K562 (cell line): ENCODE results near the gene COL4A2. TPM values are rescaled to one million over a fixed set of nuclear protein-coding genes. Genes with fewer than 3 reads are reported as not detected.

Experiments used
- ATAC-seq: fragments of 200-7000 bp; cut with Tn5 transposase; 3 replicates; pipeline ENCODE4 v1.9.1; 2020; ENCODE audit warnings: moderate library complexity
- BruUV-seq: library from RNA; stranded (reverse); fragments of 400-500 nt; replicated peaks from 2 replicates; lab custom pipeline; 2021; lab: Mats Ljungman, UMichigan
- CTCF ChIA-PET: fragments of 300-600 bp; formaldehyde crosslinking; extraction: SDS; loops from one replicate; lab custom pipeline; 2021; ENCODE audit warnings: low intra/inter-chr PET ratio; lab: Yijun Ruan, JAX
- POLR2A ChIA-PET: fragments of 300-600, 350-650 bp; sonication (Branson Sonifier 250); formaldehyde crosslinking; extraction: SDS; loops from one replicate; lab custom pipeline; 2021; ENCODE audit warnings: antibody characterized with exemption, inconsistent platforms; lab: Yijun Ruan, JAX
- DNase-seq, 4 experiments: peaks; one replicate each; pipeline versions ENCODE4 v3.0.0 to v3.0.0-alpha.2; 2011 to 2018; ENCODE audit warnings: low spot score in 3 of 4, mixed read lengths in 3 of 4; ENCODE audit errors: extremely low read depth in 1 of 4
- FAIRE-seq: peaks from 2 replicates; lab custom pipeline; 2011; peaks lifted over from hg19 to GRCh38; lab: Jason Lieb, UNC
- H2AFZ ChIP-seq: 2 replicates; pipeline ENCODE4 v1.6.0; 2011; ENCODE audit warnings: low read depth, low read length, control low read depth, inconsistent platforms
- H3K27ac ChIP-seq: fragments of 200-600 bp; 3 replicates; pipeline ENCODE4 v1.8.0; 2011; ENCODE audit warnings: low read depth, mild to moderate bottlenecking, control low read depth, inconsistent platforms, low read length, moderate library complexity, mixed read lengths; ENCODE audit errors: extremely low read depth
- H3K27me3 ChIP-seq, 2 experiments: fragments of 300-600 bp in 1 of 2; 2 replicates in 1 of 2; 3 replicates in 1 of 2; pipeline versions ENCODE4 v1.6.0 to v1.8.0; 2011; ENCODE audit warnings: inconsistent platforms in 2 of 2, low read length in 2 of 2, mild to moderate bottlenecking in 1 of 2, mixed read lengths in 1 of 2, moderate library complexity in 1 of 2; ENCODE audit not compliant: control insufficient read depth in 2 of 2, insufficient read depth in 2 of 2
- H3K36me3 ChIP-seq: fragments of 300-600 bp; 3 replicates; pipeline ENCODE4 v1.8.0; 2011; ENCODE audit warnings: mild to moderate bottlenecking, low read length, inconsistent platforms; ENCODE audit not compliant: control insufficient read depth, insufficient read depth
- H3K4me1 ChIP-seq, 2 experiments: fragments of 200-600 bp in 1 of 2; replicated peaks in 1 of 2; 2 replicates in 1 of 2; 3 replicates in 1 of 2; pipeline versions ENCODE4 v1.5.1 to v1.8.0; 2011; ENCODE audit warnings: inconsistent platforms in 2 of 2, low read length in 2 of 2, mild to moderate bottlenecking in 1 of 2, mixed read lengths in 1 of 2, moderate library complexity in 1 of 2; ENCODE audit not compliant: control insufficient read depth in 2 of 2, insufficient read depth in 2 of 2
- H3K4me2 ChIP-seq: 2 replicates; pipeline ENCODE4 v1.6.1; 2011; ENCODE audit warnings: low read length, control low read depth, inconsistent platforms, mixed read lengths; ENCODE audit not compliant: insufficient read depth
- H3K4me3 ChIP-seq: fragments of 200-600 bp; sonication (generic), shearing (Covaris generic); 2 replicates; pipeline ENCODE4 v1.5.1; 2016; ENCODE audit warnings: control low read depth, inconsistent platforms
- H3K79me2 ChIP-seq: fragments of 200-600 bp; 3 replicates; pipeline ENCODE4 v1.8.0; 2011; ENCODE audit warnings: low read length, inconsistent platforms; ENCODE audit not compliant: control insufficient read depth, insufficient read depth
- H3K9ac ChIP-seq, 2 experiments: 2 replicates each; pipeline versions ENCODE4 v1.6.0 to v1.6.1; 2011; ENCODE audit warnings: low read depth in 2 of 2, low read length in 2 of 2, control low read depth in 1 of 2, inconsistent platforms in 1 of 2, mild to moderate bottlenecking in 1 of 2, mixed read lengths in 1 of 2; ENCODE audit not compliant: insufficient read depth in 1 of 2
- H3K9me1 ChIP-seq: one replicate; pipeline ENCODE4 v1.6.0; 2011; ENCODE audit warnings: inconsistent platforms, mild to moderate bottlenecking, low read length, moderate library complexity; ENCODE audit not compliant: control insufficient read depth, insufficient read depth
- H3K9me3 ChIP-seq: replicated peaks from 2 replicates; pipeline ENCODE4 v1.5.1; 2011; ENCODE audit warnings: low read depth, low read length, inconsistent platforms; ENCODE audit not compliant: control insufficient read depth, insufficient read depth
- H4K20me1 ChIP-seq: replicated peaks from 2 replicates; pipeline ENCODE4 v1.6.1; 2011; ENCODE audit warnings: low read length, inconsistent platforms, mixed read lengths; ENCODE audit not compliant: control insufficient read depth, insufficient read depth
- CBFA2T3 ChIP-seq: fragments of 450-650 bp; IDR thresholded peaks from 2 replicates; pipeline ENCODE4 v1.6.1; 2017
- CBX5 ChIP-seq: IDR thresholded peaks from 2 replicates; pipeline ENCODE4 v1.6.1; 2014; ENCODE audit warnings: low read depth, borderline replicate concordance
- HIVEP1 ChIP-seq: fragments of 250-450 bp; sonication (Bioruptor Pico); IDR thresholded peaks from 2 replicates; pipeline ENCODE4 v1.4.0; 2020; ENCODE audit warnings: mild to moderate bottlenecking
- MXI1 ChIP-seq: IDR thresholded peaks from 2 replicates; pipeline ENCODE4 v1.6.1; 2011; ENCODE audit warnings: low read depth, mild to moderate bottlenecking, improper control_type of control experiment, low read length
- NR2C2 ChIP-seq, 2 experiments: fragments of 200-800 bp in 1 of 2; sonication (Bioruptor generic) in 1 of 2; sonication (generic) in 1 of 2; formaldehyde crosslinking in 1 of 2; IDR thresholded peaks; 2 replicates each; pipeline versions ENCODE4 v1.6.1 to v1.8.0; 2016 to 2022; ENCODE audit warnings: mild to moderate bottlenecking in 1 of 2, missing compliant biosample characterization in 1 of 2, missing genetic modification characterization in 1 of 2, missing genetic modification reagents in 1 of 2
- PHB2 ChIP-seq: fragments of 450-650 bp; IDR thresholded peaks from 2 replicates; pipeline ENCODE4 v1.6.1; 2017; ENCODE audit warnings: low read depth
- POU5F1 ChIP-seq: fragments of 150-350 bp; IDR thresholded peaks from 2 replicates; pipeline ENCODE4 v1.6.1; 2014; ENCODE audit warnings: borderline replicate concordance, low read length, low read depth, mild to moderate bottlenecking; ENCODE audit not compliant: partially characterized antibody
- SRSF1 ChIP-seq: fragments of 200-400 bp; formaldehyde crosslinking; IDR thresholded peaks from 2 replicates; pipeline ENCODE4 v1.6.1; 2017; ENCODE audit warnings: mild to moderate bottlenecking, low read depth, low read length, moderate library complexity
- TEAD1 ChIP-seq, 2 experiments: fragments of 450-650 bp in 1 of 2; sonication (generic) in 1 of 2; formaldehyde crosslinking; IDR thresholded peaks; 2 replicates each; pipeline versions ENCODE4 v1.4.0 to v1.8.0; 2020 to 2022; ENCODE audit warnings: mild to moderate bottlenecking in 2 of 2, missing genetic modification reagents in 1 of 2
- TEAD2 ChIP-seq: fragments of 450-650 bp; IDR thresholded peaks from 2 replicates; pipeline ENCODE4 v1.6.1; 2016; ENCODE audit warnings: missing genetic modification characterization, control low read depth, missing compliant biosample characterization
- ZNF143 ChIP-seq: sonication (generic); formaldehyde crosslinking; IDR thresholded peaks from 2 replicates; pipeline ENCODE4 v1.9.0; 2022; ENCODE audit warnings: mild to moderate bottlenecking, missing genetic modification reagents
- ZNF146 ChIP-seq: IDR thresholded peaks from one replicate; pipeline ENCODE4 v1.6.1; 2018; ENCODE audit warnings: missing compliant biosample characterization; ENCODE audit not compliant: unreplicated experiment
- WGBS: fragments of 100-300 bp; shearing (Covaris generic); methylation state at CpG from one replicate; pipeline ENCODE4 v1.1.6; 2016; ENCODE audit warnings: low coverage, mixed read lengths; ENCODE audit not compliant: insufficient coverage; ENCODE audit errors: missing lambda C conversion rate; 5-methylcytosine and 5-hydroxymethylcytosine counted together
- in situ Hi-C: fragments of 300-500 bp; cut with MboI; formaldehyde crosslinking; loops from 4 replicates; pipeline ENCODE4 v1.15.0; 2018; ENCODE audit warnings: inconsistent platforms, mixed read lengths
- intact Hi-C: fragments of 100-400 bp; cut with micrococcal nuclease; formaldehyde crosslinking; loops from 2 replicates; pipeline ENCODE4 v1.14.2; 2022
- polyA plus RNA-seq, 8 experiments: library from polyadenylated mRNA; depleted of rRNA in 4 of 8; stranded (reverse) in 5 of 8; unstranded in 3 of 8; fragments of >200 nt; fragmentation: Nextera tagmentation in 2 of 8; fragmentation: Illumina TruSeq in 1 of 8; extraction: Ambion mirVana in 2 of 8; extraction: Trizol in 1 of 8; gene quantifications; 2 replicates each; pipeline versions ENCODE4 v1.2.1 to v1.2.3, GENCODE V29; 2011 to 2014; ENCODE audit warnings: inconsistent platforms in 1 of 8, missing spikeins in 1 of 8
- total RNA-seq, 7 experiments: library from RNA; depleted of rRNA in 6 of 7; stranded (reverse); fragments of >200 nt in 6 of 7; fragmentation: Illumina TruSeq in 2 of 7; extraction: Trizol in 2 of 7; gene quantifications; 2 replicates each; pipeline versions ENCODE4 v1.2.1 to v1.2.3, GENCODE V29; 2011 to 2021; ENCODE audit warnings: low replicate concordance in 1 of 7
- TF ChIP-seq, protein P1 (sequence below): fragments of 250-450 bp; sonication (Bioruptor Pico); IDR thresholded peaks from 2 replicates; pipeline ENCODE4 v1.4.0; 2020

COL4A2 gene
- total and polyA plus RNA-seq, 9 of the 15 experiments (the other 6 are each of a cell fraction or from before 2014, with no cell fraction given): 0.13 to 15.2 (median 8.1) TPM

DNA sequence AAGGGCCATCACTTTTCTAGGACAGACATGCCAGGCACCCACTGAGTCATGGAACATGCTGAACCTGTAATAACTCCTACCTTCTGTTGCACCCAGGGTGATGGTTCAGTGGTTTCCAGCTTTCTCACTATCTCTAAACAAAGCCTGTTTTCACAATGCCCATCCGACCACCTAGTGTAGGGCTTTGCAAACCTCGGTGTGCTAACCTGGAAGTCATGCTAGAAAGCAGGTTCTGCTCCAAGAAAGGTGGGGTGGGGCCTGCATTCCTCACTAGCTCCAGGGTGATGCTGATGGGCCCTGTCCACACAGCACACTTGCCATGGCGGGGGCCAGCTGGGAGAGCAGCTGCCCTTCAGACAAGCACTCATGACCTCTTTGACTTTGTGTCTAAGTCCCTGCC lies 43.4 kb downstream of the COL4A2 start:
- Histone ChIP-seq H2AFZ (no peak overlapping the region), H3K27me3 (peaks cover 0 to 25% of the 10 kb centered on the region in 2 experiments; a peak in 2 of 5 replicates), H3K9me3 (no peaks in the 10 kb centered on the region), H3K27ac (no peak overlapping the region), H3K79me2 (no peaks in the 10 kb centered on the region), H3K4me2 (no peak overlapping the region), H3K9ac (no peak overlapping the region), H3K9me1 (no peaks in the 10 kb centered on the region), H3K36me3 (no peaks in the 10 kb centered on the region), H3K4me1 (no peaks in the 10 kb centered on the region), H3K4me3 (no peak overlapping the region), H4K20me1 (no peaks in the 10 kb centered on the region)
- no TSS peak for BruUV-seq
- POLR2A ChIA-PET: no interaction called here
- no peak for DNase-seq
- TF ChIP-seq ZNF143 (CRISPR knock-in tag): no peak
- TF ChIP-seq ZNF146 (CRISPR knock-in tag): no peak
- TF ChIP-seq NR2C2 (CRISPR knock-in tag; IDR thresholded peaks at IDR 0.05): no peak
- TF ChIP-seq NR2C2 (tag; IDR thresholded peaks at IDR 0.05): no peak
- TF ChIP-seq, protein P1, sequence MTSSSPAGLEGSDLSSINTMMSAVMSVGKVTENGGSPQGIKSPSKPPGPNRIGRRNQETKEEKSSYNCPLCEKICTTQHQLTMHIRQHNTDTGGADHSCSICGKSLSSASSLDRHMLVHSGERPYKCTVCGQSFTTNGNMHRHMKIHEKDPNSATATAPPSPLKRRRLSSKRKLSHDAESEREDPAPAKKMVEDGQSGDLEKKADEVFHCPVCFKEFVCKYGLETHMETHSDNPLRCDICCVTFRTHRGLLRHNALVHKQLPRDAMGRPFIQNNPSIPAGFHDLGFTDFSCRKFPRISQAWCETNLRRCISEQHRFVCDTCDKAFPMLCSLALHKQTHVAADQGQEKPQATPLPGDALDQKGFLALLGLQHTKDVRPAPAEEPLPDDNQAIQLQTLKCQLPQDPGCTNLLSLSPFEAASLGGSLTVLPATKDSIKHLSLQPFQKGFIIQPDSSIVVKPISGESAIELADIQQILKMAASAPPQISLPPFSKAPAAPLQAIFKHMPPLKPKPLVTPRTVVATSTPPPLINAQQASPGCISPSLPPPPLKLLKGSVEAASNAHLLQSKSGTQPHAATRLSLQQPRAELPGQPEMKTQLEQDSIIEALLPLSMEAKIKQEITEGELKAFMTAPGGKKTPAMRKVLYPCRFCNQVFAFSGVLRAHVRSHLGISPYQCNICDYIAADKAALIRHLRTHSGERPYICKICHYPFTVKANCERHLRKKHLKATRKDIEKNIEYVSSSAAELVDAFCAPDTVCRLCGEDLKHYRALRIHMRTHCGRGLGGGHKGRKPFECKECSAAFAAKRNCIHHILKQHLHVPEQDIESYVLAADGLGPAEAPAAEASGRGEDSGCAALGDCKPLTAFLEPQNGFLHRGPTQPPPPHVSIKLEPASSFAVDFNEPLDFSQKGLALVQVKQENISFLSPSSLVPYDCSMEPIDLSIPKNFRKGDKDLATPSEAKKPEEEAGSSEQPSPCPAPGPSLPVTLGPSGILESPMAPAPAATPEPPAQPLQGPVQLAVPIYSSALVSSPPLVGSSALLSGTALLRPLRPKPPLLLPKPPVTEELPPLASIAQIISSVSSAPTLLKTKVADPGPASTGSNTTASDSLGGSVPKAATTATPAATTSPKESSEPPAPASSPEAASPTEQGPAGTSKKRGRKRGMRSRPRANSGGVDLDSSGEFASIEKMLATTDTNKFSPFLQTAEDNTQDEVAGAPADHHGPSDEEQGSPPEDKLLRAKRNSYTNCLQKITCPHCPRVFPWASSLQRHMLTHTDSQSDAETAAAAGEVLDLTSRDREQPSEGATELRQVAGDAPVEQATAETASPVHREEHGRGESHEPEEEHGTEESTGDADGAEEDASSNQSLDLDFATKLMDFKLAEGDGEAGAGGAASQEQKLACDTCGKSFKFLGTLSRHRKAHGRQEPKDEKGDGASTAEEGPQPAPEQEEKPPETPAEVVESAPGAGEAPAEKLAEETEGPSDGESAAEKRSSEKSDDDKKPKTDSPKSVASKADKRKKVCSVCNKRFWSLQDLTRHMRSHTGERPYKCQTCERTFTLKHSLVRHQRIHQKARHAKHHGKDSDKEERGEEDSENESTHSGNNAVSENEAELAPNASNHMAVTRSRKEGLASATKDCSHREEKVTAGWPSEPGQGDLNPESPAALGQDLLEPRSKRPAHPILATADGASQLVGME (CRISPR knock-in tag): no peak
- no peak for TF ChIP-seq TEAD1 (CRISPR knock-in tag; IDR thresholded peaks at IDR 0.05)
- TF ChIP-seq TEAD2 (tag): no peak
- no peak for TF ChIP-seq PHB2
- no peak for TF ChIP-seq POU5F1
- no peak for TF ChIP-seq CBFA2T3
- TF ChIP-seq SRSF1: no peak
- no peak for TF ChIP-seq CBX5
- no peak for TF ChIP-seq MXI1
- no peak for TF ChIP-seq HIVEP1
- CTCF ChIA-PET: no interaction called here
- in situ Hi-C loops: no loop called here
- FAIRE-seq: no peak
- no peak for ATAC-seq
- intact Hi-C loops: no loop called here
- 0% methylated on average over 2 of the region's 3 CpGs for WGBS
